ENCODE results near the gene VENTX. TPM values are rescaled to one million over a fixed set of nuclear protein-coding genes. Genes with fewer than 3 reads are reported as not detected.

VENTX gene
- total RNA-seq, 4 donors from 2014 or later: 0.17 to 2.3 (median 0.21) TPM; not detected in 1

GRCh38 chr10:133278577-133279265 lies 41.1 kb downstream of the VENTX start:
- peaks cover 16% of the 10 kb centered on the region for H3K27me3 ChIP-seq
- peaks cover 48% of the 10 kb centered on the region for H3K36me3 ChIP-seq
- TF ChIP-seq CTCF (IDR thresholded peaks at IDR 0.05) (no peak), EP300 (IDR thresholded peaks at IDR 0.05) (no peak), POLR2A (IDR thresholded peaks at IDR 0.05) (no peak), POLR2AphosphoS5 (IDR thresholded peaks at IDR 0.05) (no peak)
- no peak overlapping the region for H3K4me3 ChIP-seq
- H3K4me1 ChIP-seq: peaks cover 49% of the 10 kb centered on the region
- H3K27ac ChIP-seq: peak overlapping the region; percentile 34
- DNase-seq (ENCODE audit: low spot score in 2 of 2): no peak
- 72% methylated on average over 6 of the region's 19 CpGs for WGBS
- no peaks in the 10 kb centered on the region for H3K9me3 ChIP-seq

GRCh38 chr10:133279326-133280226 lies 41.9 kb downstream of the VENTX start:
- Histone ChIP-seq H3K27ac (no peak overlapping the region), H3K27me3 (peaks cover 16% of the 10 kb centered on the region), H3K36me3 (peaks cover 56% of the 10 kb centered on the region), H3K9me3 (no peaks in the 10 kb centered on the region), H3K4me1 (peaks cover 47% of the 10 kb centered on the region), H3K4me3 (no peak overlapping the region)
- 77% methylated on average over 12 of the region's 24 CpGs for WGBS
- TF ChIP-seq CTCF (IDR thresholded peaks at IDR 0.05) (no peak), POLR2A (IDR thresholded peaks at IDR 0.05) (no peak), POLR2AphosphoS5 (IDR thresholded peaks at IDR 0.05) (no peak), EP300 (IDR thresholded peaks at IDR 0.05) (no peak)
- no peak for DNase-seq (ENCODE audit: low spot score in 2 of 2)

- Histone ChIP-seq H3K9me3 (no peaks in the 10 kb centered on the region), H3K4me1 (peaks cover 38% of the 10 kb centered on the region), H3K4me3 (no peak overlapping the region), H3K27ac (no peak overlapping the region), H3K27me3 (peaks cover 16% of the 10 kb centered on the region), H3K36me3 (peaks cover 66% of the 10 kb centered on the region)
- TF ChIP-seq CTCF (IDR thresholded peaks at IDR 0.05) (no peak), POLR2A (IDR thresholded peaks at IDR 0.05) (no peak)
- DNase-seq (ENCODE audit: low spot score in 2 of 2): no peak
- WGBS: 96% methylated on average over 9 of the region's 10 CpGs
These were observed 42.9 kb downstream of the VENTX start for GRCh38 chr10:133280391-133281059.

GRCh38 chr10:133281084-133281483 lies 43.4 kb downstream of the VENTX start:
- Histone ChIP-seq H3K36me3 (peaks cover 72% of the 10 kb centered on the region), H3K27me3 (peaks cover 16% of the 10 kb centered on the region), H3K9me3 (no peaks in the 10 kb centered on the region), H3K4me3 (no peak overlapping the region), H3K27ac (no peak overlapping the region), H3K4me1 (peaks cover 32% of the 10 kb centered on the region)
- TF ChIP-seq POLR2AphosphoS5 (IDR thresholded peaks at IDR 0.05) (no peak), EP300 (IDR thresholded peaks at IDR 0.05) (no peak), POLR2A (IDR thresholded peaks at IDR 0.05) (no peak), CTCF (IDR thresholded peaks at IDR 0.05) (no peak)
- 95% methylated on average over 13 of the region's 15 CpGs for WGBS
- no peak for DNase-seq (ENCODE audit: low spot score in 2 of 2)

Data from suprapubic skin (tissue), 4 donors.